ENCODE results near the gene NUCKS1. TPM values are rescaled to one million over a fixed set of nuclear protein-coding genes. Genes with fewer than 3 reads are reported as not detected.

NUCKS1 gene
- total RNA-seq, 1 experiment from 2014 or later = 237 TPM

DNA sequence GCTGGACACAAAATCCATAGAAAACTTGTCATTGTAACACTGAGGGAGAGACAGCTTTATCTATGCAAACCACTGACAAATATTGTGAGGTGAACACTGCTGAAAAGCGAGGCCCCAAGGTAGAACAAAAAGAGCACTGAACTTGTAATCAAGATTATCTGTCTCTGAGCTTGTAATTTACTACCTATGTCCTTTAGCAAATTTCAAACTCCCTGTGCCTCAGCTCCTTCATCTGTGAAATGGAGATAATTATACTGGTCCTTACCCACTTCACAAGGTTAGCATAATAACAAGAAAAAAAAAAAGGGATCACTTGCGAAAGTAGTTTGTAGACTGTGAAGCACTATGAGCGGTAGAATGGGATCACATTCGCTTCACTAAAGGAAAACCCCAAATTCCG, 4.9 kb upstream of the NUCKS1 start:
- intact Hi-C loops (cut with micrococcal nuclease) = no loop called here
- POLR2A ChIA-PET = no interaction called here
- RAD21 ChIA-PET (ENCODE audit: low non-redundant PET in 1 of 2, low total read pairs in 2 of 2, uncharacterized antibody in 2 of 2, unreplicated experiment in 2 of 2) = no interaction called here
- TF ChIP-seq ZNF274 (IDR thresholded peaks at IDR 0.05; ENCODE audit: low read depth, low read length) (no peak), EGR1 (IDR thresholded peaks at IDR 0.05; ENCODE audit: low read depth) (no peak), CBX3 (IDR thresholded peaks at IDR 0.05; ENCODE audit: low read depth) (no peak), EZH2phosphoT487 (IDR thresholded peaks at IDR 0.05; ENCODE audit: borderline replicate concordance) (no peak), SP1 (IDR thresholded peaks at IDR 0.05; ENCODE audit: low read depth) (no peak)
- no TSS peak for BruUV-seq (replicated peaks)
- H3K36me3 ChIP-seq (ENCODE audit: control insufficient read depth in 1 of 2, insufficient read depth in 2 of 2, low read length in 2 of 2) = no peaks in the 10 kb centered on the region
- H3K4me1 ChIP-seq (ENCODE audit: control insufficient read depth in 1 of 2, insufficient read depth in 2 of 2, low read length in 2 of 2) = peaks cover 6 to 16% of the 10 kb centered on the region in 2 experiments; a peak in 3 of 4 replicates
- H3K9ac ChIP-seq (ENCODE audit: low read length) = no peak overlapping the region
- H3K9me3 ChIP-seq (ENCODE audit: control insufficient read depth in 1 of 2, insufficient read depth in 1 of 2, low read depth in 1 of 2, low read length in 2 of 2) = no peaks in the 10 kb centered on the region
- no peak for ATAC-seq
- no peak for DNase-seq (ENCODE audit: low read depth, low spot score)
- H3K27me3 ChIP-seq (ENCODE audit: insufficient read depth, low read length) = no peaks in the 10 kb centered on the region
- no peak overlapping the region for H3K4me2 ChIP-seq (ENCODE audit: low read length)
- no peak overlapping the region for H2AFZ ChIP-seq (ENCODE audit: low read depth, low read length, poor library complexity, severe bottlenecking)
- no peak overlapping the region for H3K27ac ChIP-seq (ENCODE audit: low read depth, low read length)
- H3K9me2 ChIP-seq (ENCODE audit: insufficient read depth) = no peaks in the 10 kb centered on the region
- no peak overlapping the region for H3K4me3 ChIP-seq (replicated peaks in 1 of 2; ENCODE audit: low read depth in 1 of 2, low read length in 2 of 2)
- CTCF ChIA-PET = no interaction called here
- no peaks in the 10 kb centered on the region for H4K20me1 ChIP-seq (ENCODE audit: insufficient read depth)
- H3K79me2 ChIP-seq (ENCODE audit: insufficient read depth, low read length) = no peaks in the 10 kb centered on the region

DNA sequence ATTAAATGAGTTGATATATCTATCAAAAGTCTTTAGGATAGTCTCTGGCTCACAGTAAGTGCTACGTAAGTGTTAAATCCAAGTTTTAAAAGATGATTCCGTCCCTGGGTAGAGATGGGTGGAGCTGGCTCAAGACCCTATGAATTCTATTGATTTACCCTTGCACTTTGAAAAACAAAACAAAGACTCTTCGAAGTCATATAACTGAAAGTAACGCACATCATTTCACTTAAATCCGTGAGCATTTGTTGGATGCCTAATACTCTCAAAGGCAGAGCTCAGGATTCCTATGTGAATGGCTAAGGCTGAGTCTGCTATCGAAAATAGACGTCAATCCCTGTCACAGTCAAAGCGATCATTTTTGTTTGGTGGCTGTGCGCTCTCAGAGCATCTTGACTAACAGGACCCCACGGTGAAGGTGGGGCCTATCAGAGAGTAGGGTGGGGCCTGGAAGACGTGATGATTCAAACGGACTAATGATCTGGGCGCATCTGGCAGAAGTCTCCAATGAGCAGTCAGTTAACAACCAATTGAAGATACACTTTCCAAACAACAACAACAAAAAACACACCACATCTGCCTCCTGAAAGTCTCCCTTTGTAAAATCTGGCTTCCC, 1.2 kb upstream of the NUCKS1 start:
- Histone ChIP-seq H3K79me2 (ENCODE audit: insufficient read depth, low read length) (peaks cover 33% of the 10 kb centered on the region), H2AFZ (ENCODE audit: low read depth, low read length, poor library complexity, severe bottlenecking) (peak overlapping the region; percentile 94), H3K4me2 (ENCODE audit: low read length) (peak overlapping the region; percentile 86), H3K36me3 (ENCODE audit: control insufficient read depth in 1 of 2, insufficient read depth in 2 of 2, low read length in 2 of 2) (peaks cover 0 to 4% of the 10 kb centered on the region in 2 experiments; a peak in 1 of 4 replicates), H4K20me1 (ENCODE audit: insufficient read depth) (peaks cover 21% of the 10 kb centered on the region; the same call in 1 of the 2 replicates), H3K4me1 (ENCODE audit: control insufficient read depth in 1 of 2, insufficient read depth in 2 of 2, low read length in 2 of 2) (peaks cover 16 to 41% of the 10 kb centered on the region in 2 experiments), H3K9me3 (ENCODE audit: control insufficient read depth in 1 of 2, insufficient read depth in 1 of 2, low read depth in 1 of 2, low read length in 2 of 2) (no peaks in the 10 kb centered on the region), H3K9ac (ENCODE audit: low read length) (peak overlapping the region; percentile 94), H3K4me3 (replicated peaks in 1 of 2; ENCODE audit: low read depth in 1 of 2, low read length in 2 of 2) (peak overlapping the region in 1 of 2 experiments; percentile 94; a peak in 2 of 4 replicates), H3K9me2 (ENCODE audit: insufficient read depth) (no peaks in the 10 kb centered on the region), H3K27ac (ENCODE audit: low read depth, low read length) (peak overlapping the region; percentile 92; the same call in 1 of the 2 replicates), H3K27me3 (ENCODE audit: insufficient read depth, low read length) (no peaks in the 10 kb centered on the region)
- ChIA-PET CTCF (no interaction called here), RAD21 (ENCODE audit: low non-redundant PET in 1 of 2, low total read pairs in 2 of 2, uncharacterized antibody in 2 of 2, unreplicated experiment in 2 of 2) (no interaction called here), POLR2A (no interaction called here)
- intact Hi-C loops (cut with micrococcal nuclease) = loop anchor here (2.0 kb wide), 1 partner anchor 24 kb away; the partner anchor contains the start of gene RAB29
- peak; percentile 54 for TF ChIP-seq SP1 (IDR thresholded peaks at IDR 0.05; ENCODE audit: low read depth)
- no peak for TF ChIP-seq TCF7L2 (IDR thresholded peaks at IDR 0.05; ENCODE audit: borderline replicate concordance, extremely low read depth, insufficient read depth, insufficient read length)
- no peak for TF ChIP-seq EGR1 (IDR thresholded peaks at IDR 0.05; ENCODE audit: low read depth)
- ATAC-seq (peak; percentile 37), DNase-seq (ENCODE audit: low read depth, low spot score) (peak; percentile 85)
- BruUV-seq (replicated peaks) = no TSS peak
